Germinal center (tissue), 1 donor: ENCODE measurements around the gene WNT11.

Source experiments
- DNase-seq: peaks from one replicate; pipeline ENCODE4 v3.0.0; 2012; ENCODE audit warnings: mixed read lengths, low spot score

WNT11 gene

GRCh38 chr11:76218449-76219178 is 12.3 kb upstream of the WNT11 start:
- DNase-seq = no peak

GRCh38 chr11:76217653-76218160 is 11.4 kb upstream of the WNT11 start:
- no peak for DNase-seq

GRCh38 chr11:76216536-76217325 is 10.4 kb upstream of the WNT11 start:
- DNase-seq = no peak

- DNase-seq = no peak
These were observed 9.6 kb upstream of the WNT11 start for GRCh38 chr11:76215941-76216340.

GRCh38 chr11:76214968-76215548 is 8.8 kb upstream of the WNT11 start:
- DNase-seq = no peak

- DNase-seq = no peak
These were observed 7.9 kb upstream of the WNT11 start for GRCh38 chr11:76214186-76214585.

- no peak for DNase-seq
These were observed 6.1 kb upstream of the WNT11 start for GRCh38 chr11:76212086-76213035.

- no peak for DNase-seq
These were observed 4.9 kb upstream of the WNT11 start for GRCh38 chr11:76210931-76211851.

GRCh38 chr11:76209973-76210930 is 4.0 kb upstream of the WNT11 start:
- no peak for DNase-seq

- DNase-seq = no peak
These were observed 3.2 kb upstream of the WNT11 start for GRCh38 chr11:76209375-76209972.

- DNase-seq = peak; percentile 81
These were observed 2.4 kb upstream of the WNT11 start for GRCh38 chr11:76208438-76209374.

- DNase-seq = peak; percentile 85
These were observed 1.5 kb upstream of the WNT11 start for GRCh38 chr11:76207642-76208401.

GRCh38 chr11:76206077-76206326 is 300 bp downstream of the WNT11 start:
- no peak for DNase-seq

- no peak for DNase-seq
These were observed 838 bp downstream of the WNT11 start for GRCh38 chr11:76205252-76206076.

GRCh38 chr11:76203937-76204336 is 2.4 kb downstream of the WNT11 start:
- no peak for DNase-seq

GRCh38 chr11:76203131-76203925 is 3.0 kb downstream of the WNT11 start:
- no peak for DNase-seq
